Glomerular endothelial cell (primary cell): ENCODE data around the gene WDR64. TPM values are rescaled to one million over a fixed set of nuclear protein-coding genes. Genes with fewer than 3 reads are reported as not detected.
"Not testable (repeated sequence)": the region's sequence is repeated elsewhere in the genome, so short reads cannot be mapped to it uniquely, and the experiment has no call there.

Experiments used
- DNase-seq: peaks from one replicate; pipeline ENCODE4 v3.0.0-alpha.2; 2011; ENCODE audit warnings: low read depth, low spot score; ENCODE audit errors: extremely low read depth
- total RNA-seq: library from RNA; depleted of rRNA; stranded (reverse); fragments of >200 nt; gene quantifications from 2 replicates; pipeline ENCODE4 v1.2.3, GENCODE V29; 2015

Gene WDR64
- total RNA-seq, 1 donor from 2014 or later: not detected

- DNase-seq: no peak
These were observed 82.5 kb downstream of the WDR64 start for GRCh38 chr1:241734533-241734932.

DNA sequence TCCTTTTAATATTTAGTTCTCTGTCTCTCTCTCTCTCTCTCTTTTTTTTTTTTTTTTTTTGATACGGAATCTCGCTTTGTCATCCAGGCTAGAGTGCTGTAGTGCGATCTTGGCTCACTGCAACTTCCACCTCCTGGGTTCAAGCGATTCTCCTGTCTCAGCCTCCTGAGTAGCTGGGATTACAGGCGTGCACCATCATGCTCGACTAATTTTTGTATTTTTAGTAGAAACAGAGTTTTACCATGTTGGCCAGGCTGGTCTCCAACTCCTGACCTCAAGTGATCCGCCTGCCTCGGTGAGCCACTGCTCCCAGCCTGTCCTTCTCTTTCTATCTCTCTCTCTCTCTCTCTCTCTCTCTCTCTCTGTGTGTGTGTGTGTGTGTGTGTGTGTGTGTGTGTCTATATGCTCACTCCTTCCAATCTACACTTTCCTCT is 83.4 kb downstream of the WDR64 start:
- DNase-seq: not testable (repeated sequence)

GRCh38 chr1:241736387-241736786 is 84.3 kb downstream of the WDR64 start:
- no peak for DNase-seq

GRCh38 chr1:241738284-241739078 is 86.4 kb downstream of the WDR64 start:
- no peak for DNase-seq

- DNase-seq: no peak
These were observed 90.0 kb downstream of the WDR64 start for GRCh38 chr1:241742084-241742483.

- DNase-seq: no peak
These were observed 92.5 kb downstream of the WDR64 start for GRCh38 chr1:241744591-241744990.

GRCh38 chr1:241747992-241748391 is 95.9 kb downstream of the WDR64 start:
- no peak for DNase-seq

- DNase-seq: no peak
These were observed 97.2 kb downstream of the WDR64 start for GRCh38 chr1:241749041-241749944.

GRCh38 chr1:241749945-241750695 is 98.0 kb downstream of the WDR64 start:
- no peak for DNase-seq

DNA sequence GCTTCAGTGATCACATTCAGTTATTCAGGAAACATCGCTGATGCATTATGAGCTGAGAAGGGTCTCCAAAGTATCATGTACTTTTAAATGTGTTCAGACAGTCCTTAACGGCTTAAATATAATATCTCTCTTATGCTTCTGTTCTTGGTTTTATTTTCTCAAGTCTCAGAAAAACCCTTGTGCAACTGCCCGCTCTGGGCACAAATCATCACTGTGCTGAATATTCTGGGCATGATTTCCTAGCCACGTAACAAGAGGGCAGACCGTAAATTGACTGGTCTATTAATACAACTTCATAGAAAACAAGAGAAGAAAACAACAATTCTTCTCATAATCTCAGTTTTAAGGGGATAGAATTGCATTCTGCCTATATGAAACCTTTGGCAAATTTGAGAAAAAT is 99.4 kb downstream of the WDR64 start:
- DNase-seq: no peak

DNA sequence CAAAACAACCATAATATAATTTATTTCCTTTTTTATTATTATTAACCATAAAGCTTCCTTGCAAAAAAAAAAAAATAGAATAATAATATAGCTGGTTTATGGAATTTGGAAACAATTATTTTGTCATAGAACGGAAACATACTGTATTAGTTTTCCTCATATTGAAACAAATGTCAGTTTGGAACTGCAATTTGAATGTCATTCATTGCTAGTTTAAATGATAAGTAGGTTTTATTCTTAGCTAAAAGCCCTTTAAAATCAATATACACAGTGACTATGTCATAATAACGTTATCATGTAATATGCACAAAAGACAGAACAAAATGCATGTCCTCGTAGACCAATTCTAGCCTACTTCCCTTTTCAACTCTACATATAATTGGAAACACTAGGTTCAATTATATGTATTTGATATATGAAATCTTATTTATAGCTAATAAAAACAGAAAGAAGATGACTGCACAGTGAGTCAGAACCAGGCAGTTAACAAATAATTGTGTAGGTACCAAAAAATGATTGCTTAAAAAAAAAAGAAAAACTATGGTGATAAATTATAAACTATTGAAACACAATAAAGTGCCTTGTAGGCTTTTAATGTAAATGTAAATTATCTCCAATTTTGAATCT is 110.7 kb downstream of the WDR64 start:
- no peak for DNase-seq

GRCh38 chr1:241765390-241765789 is 113.3 kb downstream of the WDR64 start:
- no peak for DNase-seq

DNA sequence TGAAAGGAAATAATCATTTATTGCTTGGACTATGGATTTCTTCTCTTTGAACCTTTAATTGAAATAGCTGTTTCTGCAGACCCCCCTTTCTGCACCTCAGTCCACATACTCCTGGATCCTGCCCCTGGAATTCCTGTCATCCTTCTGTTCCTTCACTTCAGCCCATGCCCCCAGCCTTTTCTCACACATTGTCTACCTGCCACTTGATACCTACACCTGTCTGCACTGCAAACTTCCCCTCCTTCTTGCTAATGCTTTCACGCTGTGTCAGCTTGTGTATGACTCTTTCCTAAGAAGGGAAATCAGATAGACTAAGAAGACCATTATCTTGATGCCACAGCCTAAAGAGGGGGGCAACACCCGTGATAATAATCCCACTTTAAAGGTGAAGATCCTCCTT is 115.7 kb downstream of the WDR64 start:
- no peak for DNase-seq

DNA sequence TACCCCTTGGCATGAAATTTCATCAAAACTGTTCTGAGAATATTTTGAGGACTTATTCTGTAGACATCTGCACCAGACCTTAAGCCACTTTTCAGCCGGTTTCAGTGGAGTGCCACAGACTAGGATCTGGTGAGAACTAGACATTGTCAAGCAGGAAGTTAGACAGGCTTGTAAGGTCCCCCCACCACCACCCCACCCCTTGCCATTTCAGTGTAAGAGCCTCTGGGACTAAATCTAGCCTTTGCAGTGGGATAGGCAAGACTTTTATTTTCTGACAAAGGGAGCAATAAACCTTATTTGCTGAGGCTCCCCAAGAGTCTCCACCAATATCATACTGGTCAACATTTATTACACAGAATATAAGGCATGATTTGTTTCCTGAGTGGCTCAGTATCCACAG is 118.0 kb downstream of the WDR64 start:
- no peak for DNase-seq

GRCh38 chr1:241771117-241771516 is 119.0 kb downstream of the WDR64 start:
- no peak for DNase-seq

DNA sequence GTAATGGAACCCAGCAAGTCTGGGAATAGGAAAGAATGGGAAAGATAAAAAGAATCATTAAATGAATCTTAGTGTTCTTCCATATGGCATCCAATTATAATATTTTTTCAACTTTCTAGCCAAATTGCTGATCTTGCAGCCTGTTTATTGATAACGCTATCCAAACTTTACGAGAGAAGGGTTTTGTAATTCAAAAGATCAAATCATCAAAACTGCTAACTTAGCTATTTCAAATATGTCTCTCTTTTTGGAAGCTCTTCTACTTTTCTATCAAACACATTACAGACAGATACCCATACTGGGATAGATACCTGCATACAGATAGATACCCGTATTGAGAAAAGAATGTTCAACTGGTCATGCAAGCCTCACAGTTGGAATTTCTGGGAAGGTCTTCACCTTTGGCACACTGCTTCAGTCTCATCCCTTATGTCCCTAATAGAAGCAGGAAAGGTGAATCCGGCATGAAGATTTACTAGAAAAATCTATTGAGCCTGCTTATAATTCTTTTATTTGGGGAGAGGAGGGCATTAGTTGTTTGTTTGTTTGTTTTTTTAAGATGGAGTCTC is 120.9 kb downstream of the WDR64 start:
- no peak for DNase-seq

GRCh38 chr1:241773991-241774390 is 121.9 kb downstream of the WDR64 start:
- no peak for DNase-seq

GRCh38 chr1:241775021-241775420 is 122.9 kb downstream of the WDR64 start:
- DNase-seq: no peak

DNA sequence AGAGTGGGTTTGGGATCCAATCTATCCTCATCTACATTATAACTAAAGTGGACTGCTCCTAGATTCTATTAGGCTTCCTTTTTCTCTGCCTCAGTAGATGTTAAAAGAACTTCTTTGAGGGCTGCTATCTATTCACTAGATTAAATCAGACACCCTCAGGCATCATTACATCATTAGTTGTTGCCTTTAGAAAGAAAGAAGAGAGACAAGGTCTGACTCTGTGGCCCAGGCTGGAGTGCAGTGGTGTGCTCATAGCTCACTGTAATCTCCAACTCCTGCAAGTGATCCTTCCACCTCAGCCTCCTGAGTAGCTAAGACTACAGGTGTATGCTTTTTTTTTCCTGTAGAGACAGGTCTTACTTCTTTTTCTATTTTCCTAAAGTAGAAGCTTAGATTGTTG is 124.8 kb downstream of the WDR64 start:
- DNase-seq: no peak

GRCh38 chr1:241778117-241778516 is 126.0 kb downstream of the WDR64 start:
- DNase-seq: no peak
